CD4-positive, alpha-beta T cell treated with Interleukin-17A for 4 hours (primary cell): Measurements from ENCODE around the gene MOGAT3.

Experiments used
- DNase-seq: peaks from one replicate; pipeline ENCODE4 v3.0.0-alpha.2; 2020; ENCODE audit warnings: mixed read lengths

MOGAT3 gene

DNA sequence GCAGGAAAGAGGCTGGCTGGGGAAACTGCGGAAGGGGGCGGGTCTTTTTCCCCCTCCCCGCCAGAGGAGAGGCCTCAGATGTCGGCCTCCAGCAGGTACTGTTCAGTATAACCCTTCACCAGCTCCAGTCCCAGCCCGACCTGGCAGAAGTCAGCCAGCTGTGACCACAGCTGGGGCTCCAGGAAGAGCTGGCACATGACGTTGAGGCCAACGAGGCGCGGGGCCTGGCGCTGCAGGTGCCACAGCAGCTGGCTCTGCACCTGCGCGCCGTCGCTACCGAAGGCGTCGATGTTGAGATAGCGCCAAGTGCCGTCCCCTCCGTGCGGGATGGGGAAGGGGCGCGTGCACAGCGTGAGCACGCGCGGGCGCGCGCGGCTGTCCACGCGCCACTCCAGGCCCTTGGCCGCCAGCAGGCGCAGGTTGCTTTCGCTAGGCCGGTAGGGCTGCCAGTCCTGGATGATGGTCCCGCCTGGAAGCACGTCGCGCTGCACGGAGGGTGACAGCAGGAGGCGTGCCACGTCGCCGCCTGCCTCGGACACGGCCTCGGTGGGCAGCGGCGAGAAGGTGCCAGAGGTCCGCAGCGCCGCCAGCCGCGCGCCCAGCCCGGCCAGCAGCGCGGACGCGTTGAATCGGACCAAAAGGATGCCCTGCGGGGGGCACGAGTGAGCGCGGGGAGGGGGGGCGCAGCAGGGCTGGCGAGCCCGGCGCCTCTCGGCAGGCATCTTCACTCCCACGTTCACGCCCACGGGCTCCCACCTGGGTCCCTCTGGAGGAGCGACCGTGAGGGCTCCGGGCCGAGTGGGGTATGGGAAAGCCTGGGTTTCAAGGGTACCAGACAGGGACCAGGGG lies 28.6 kb downstream of the MOGAT3 start:
- no peak for DNase-seq

DNA sequence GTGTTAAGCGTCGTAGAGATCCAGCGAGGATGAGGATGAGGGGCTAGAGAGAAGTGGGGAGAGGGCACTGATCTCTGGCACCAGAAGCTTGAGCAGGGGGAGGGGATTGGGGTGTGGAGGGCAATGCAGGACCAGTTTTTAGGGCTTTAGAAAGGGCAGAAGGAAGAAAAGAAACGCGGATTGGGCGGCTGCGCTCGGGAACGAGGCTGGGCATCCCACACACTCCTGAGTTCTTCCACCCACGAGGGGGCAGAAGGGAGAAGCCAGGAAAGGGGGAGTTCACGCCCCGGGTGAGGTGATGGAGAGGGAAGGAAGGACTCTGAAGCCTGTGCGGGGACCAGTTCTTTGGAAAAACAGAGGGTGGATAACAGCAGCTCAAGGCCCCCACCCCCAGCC lies 29.4 kb downstream of the MOGAT3 start:
- no peak for DNase-seq

DNA sequence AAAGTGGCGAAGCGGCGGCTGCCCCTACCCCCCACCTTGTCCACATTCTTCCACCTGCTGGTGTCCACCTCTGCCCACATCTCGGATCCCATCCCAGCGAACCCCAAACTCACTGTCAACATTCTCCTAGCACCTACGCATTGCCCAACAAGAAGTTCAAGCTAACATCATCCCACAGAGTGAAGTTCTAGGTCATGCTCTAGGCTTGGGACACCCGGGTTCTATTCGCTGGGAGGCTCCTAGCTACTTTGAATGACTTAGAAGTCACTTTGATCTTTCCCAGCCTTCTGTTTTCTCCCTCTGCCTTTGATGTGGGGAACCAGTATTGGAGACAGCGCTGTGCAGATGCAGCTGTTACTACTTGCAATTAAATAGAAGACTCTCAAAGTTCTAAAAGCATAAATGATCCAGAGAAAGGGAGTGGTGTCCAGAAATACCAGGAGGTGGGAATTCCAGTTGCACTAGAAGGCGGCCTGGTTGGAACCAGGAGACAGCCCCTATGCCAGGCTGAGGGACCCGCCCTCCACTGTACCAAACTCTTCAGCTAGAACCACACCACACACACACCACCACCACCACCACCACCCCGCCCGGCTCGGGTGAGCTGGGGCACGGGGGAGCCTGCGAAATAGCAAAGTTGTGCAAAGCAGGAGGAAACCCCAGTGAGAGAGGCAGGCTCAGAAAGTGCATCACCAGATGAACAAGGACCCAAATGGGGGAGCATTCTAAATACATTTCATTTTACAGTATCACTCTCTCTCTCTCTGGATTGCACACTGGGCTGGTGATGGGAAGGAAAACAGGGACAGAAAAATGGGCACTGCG lies 30.0 kb downstream of the MOGAT3 start:
- no peak for DNase-seq

DNA sequence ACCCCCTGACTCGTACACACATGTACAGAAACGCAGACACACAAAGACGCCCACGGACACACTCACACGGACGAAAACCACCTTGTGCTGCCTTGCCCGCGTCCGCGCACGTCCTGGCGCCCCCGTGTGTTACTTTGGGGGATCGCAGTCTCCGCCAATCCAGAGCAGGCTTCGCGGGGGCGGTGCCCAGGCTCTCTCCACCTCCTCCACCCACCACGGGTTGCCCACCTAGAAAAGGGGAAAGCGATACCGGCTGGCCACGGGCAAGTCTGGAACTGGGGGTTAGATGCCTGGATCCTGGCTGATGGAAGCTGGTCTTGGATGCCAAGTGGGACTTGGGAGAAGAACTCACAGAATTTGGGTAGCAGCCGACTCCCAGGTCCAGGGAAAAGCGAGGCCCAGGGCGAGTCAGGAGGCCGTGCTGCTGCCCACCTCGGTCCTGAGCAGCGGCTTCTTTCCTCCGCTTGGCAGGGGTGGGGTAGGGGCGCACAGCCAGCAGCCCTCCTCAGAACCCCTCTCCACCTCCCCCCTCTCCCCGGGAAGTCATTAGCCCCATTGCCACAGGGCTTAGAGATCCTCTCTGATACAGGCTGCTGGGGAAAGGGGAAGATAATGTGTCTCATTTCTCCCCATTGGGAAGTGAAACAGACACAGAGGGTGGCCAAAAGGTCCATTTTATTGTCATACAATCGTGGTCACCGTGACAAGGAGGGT lies 30.8 kb downstream of the MOGAT3 start:
- peak; percentile 85 for DNase-seq

DNA sequence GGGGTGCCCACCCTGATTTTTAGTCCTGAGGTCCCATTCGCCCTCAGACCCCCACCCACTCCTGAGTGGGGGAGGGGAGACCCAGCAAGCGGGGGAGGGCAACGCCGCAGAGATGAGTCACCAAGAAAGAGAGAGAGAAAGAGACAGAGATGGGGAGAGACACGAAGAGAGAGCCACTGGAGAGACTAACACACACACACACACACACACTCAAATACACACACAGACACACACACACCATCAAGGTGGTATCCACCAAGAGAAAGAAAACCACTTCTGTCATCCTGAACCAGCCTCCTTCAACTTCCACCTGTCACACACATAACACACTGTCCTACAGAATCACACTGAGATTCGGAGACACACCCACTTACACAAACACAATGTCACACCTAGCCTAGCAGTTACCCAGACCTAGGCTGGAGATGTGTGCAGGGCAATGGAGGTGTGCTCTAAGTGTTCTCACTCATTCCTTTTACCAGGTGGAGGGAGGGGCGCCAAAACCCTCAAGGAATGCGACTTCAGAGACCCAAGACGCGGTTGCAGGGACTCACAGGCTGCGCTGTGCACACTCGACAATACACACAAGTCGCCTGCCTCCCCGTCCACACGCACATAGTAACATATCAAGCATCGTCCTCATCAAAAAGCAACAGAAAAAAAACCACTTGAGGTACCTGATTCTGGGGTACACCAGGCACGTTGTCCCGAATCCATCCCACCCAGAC lies 31.6 kb downstream of the MOGAT3 start:
- DNase-seq: no peak

DNA sequence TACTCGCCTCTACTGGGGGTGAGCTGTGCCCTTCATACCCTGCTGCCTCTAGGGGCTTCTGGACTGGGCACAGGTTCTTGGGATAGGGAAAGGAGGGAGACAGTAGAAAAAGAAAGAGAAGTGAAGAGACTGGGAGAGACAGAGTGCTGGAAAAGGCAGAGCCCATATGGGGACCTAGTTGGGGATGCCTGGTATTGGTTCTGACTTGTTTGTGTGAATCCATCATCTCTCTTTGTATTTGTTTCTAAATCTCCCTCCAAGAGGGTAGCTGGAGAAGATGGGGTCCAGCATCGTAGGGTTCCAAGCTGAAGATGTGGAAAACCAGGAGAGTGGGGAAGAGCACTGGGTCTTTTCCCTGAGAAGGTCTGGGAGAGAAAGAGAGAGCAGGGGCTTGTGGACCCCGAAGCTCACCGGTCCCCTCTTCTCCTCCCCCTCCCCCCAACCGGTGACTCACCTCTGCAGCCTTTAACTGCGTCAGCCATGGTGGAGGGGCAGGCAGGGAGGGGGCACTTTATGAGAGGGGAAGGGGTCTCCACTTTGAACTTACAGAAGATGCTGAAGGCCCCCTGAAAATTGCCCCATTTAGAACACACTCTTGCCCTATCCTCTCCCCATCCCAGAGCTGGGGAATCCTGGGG lies 32.3 kb downstream of the MOGAT3 start:
- DNase-seq: no peak

DNA sequence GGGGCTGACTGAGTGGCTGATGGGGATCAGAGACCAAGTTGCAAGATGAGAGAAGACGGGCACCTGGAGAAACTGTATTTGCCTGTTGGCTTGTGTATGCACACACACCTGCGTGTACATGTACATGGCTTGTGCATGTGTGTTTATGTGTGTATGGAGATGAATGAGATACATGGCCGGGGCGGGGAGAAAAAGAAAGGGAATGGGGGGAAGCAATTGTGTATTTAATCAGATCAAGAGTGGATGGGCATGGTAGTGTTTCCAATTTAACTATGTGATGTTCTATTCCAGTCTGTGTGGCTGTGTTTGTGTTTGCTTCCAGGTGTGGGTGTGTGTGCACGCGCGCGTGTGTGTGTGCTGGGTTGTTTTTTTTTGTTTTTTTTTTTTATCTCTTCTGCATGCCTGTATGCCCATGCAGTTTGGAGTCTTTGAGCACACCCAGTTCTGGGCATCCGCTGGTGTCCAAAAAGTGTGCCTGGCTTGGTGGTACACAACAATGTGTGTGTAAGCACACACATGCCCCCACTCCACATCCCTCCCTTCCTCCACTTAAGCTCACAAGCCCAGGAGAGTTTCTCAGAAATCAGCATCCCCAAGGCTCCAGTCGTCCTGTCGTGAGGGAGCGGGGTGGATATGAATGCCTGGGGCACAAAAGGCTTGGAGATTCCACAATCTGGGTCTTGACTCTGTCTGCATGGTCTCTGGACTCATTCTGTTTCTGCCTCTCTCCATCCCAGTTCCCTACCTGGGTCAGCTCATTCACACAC lies 33.0 kb downstream of the MOGAT3 start:
- no peak for DNase-seq

DNA sequence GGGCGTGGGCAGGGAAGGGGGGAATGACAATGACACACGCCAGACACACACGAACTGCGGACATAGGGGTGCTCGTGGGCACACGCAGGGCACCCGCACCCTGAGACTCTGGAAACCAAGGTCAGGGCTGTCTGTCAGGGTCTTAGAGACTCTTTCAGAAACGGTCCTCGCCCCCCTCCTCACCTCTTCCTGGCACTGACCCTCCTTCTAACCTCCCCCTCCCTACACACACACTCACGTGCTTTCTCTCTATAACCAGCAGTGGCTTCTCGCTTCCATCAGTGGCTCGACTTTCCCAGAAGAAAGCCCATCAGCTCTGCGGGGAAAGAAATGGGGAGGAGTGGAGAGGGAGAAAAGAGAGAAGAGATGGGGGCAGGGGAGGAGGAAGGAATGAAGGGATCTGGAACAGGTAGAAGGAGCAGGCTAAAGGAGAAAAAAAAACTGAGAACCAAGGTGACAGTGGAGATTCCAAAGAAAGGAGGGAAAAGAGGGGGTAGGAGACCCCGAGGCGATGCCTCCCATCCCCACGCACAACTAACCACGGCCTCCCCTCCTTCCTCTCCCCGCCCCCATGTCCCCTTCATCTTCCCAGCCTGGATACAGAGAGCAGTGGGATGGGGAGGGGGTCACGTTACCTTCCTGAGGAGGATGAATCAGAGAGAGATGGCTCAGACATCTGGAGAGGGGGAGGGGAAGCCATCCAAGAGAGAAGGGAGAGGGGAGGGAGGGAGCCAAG lies 33.8 kb downstream of the MOGAT3 start:
- no peak for DNase-seq

DNA sequence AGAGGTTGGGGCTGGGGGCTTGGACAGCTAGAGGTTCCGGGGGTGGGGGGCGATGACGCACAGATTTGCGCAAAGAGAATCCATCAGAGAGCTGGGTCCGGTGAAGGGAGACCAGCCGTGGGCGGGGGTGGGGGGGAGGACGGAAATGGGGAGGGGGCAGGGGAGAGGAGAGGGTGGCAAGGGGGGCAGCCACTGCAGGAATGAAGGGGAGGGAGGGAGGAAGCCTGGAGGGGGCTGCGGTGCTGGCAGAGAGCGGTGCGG lies 34.3 kb downstream of the MOGAT3 start:
- DNase-seq: no peak

DNA sequence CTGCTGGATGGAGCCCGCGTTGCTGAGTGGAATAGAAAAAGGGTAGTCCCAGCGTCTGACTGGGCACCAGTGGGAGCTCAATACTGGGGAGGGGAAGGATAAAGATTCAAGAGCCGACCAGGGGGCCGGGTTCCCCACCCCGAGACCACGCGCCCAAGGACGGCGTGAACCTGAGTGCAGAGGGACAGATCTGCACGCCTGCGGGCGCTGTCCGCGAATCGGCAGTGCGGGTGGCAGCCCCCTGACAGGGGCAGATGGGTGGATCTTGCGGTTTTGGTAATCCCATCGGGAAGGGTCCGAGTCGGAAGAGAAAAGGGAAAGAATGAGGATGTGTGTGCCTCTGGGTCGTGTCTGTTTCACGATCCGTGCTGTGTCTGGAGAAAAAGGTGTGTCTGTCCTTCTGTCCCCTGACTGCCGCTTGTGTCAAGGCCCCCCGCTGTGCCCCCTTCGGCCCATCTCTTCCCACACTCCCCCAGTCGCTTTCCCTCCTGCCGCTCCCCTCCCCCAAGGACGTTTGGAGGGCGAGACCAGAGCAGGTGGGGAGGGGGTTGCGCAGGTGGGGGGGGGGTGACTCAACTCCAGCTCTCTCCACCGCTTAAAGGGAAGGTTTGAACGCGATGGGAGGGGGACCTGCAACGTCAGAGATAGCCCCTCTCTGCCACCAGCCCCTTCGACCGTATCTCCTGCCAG lies 34.7 kb downstream of the MOGAT3 start:
- DNase-seq: no peak

DNA sequence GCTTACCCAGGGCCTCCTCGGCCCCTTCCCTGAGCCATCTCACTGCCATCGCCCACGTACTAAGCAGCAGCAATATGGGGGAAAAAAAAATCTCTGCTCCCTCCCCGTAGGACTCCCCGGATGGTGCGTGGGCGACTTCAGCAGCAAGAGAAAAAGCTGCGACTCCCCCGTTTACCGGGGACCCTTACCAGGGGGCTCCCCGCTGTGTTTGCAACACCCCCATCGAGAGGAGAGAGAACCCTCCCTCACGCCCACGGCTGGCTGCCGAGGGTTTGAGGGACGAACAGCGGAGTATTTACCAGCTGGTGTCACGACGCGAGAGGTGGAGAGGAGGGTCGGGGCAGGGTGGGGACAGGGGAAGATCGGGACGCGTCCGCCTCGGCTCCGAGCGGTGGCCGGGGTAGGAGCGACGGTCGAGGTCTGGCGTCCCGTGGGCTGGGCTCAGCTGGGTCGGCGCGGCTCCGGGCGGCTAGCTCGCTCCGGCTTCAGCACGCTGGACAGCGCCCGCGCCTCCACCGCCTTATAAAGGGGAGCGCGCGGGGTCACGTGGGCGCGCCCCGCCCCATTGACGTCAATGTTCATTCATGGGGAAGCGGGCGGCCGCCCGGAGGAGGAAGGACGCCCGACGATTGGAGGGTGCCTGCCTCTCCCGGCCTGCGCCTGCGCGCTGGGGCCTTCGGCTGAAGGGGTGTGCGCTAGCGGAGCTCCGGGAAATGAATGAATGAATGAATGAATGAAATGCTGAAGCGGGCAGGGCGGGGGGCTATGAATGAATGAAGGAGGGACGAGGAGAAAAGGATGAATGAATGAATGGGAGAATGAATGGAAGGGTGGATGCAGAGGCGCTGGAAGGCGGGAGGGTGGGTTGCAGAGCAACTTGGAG lies 35.5 kb downstream of the MOGAT3 start, which contains the start of gene VGF:
Gene VGF, minus strand, starts transcription at position 495 of the 883 bp plus-strand sequence. CDS start 726 bp downstream, outside the sequence.
- DNase-seq: peak; percentile 94

DNA sequence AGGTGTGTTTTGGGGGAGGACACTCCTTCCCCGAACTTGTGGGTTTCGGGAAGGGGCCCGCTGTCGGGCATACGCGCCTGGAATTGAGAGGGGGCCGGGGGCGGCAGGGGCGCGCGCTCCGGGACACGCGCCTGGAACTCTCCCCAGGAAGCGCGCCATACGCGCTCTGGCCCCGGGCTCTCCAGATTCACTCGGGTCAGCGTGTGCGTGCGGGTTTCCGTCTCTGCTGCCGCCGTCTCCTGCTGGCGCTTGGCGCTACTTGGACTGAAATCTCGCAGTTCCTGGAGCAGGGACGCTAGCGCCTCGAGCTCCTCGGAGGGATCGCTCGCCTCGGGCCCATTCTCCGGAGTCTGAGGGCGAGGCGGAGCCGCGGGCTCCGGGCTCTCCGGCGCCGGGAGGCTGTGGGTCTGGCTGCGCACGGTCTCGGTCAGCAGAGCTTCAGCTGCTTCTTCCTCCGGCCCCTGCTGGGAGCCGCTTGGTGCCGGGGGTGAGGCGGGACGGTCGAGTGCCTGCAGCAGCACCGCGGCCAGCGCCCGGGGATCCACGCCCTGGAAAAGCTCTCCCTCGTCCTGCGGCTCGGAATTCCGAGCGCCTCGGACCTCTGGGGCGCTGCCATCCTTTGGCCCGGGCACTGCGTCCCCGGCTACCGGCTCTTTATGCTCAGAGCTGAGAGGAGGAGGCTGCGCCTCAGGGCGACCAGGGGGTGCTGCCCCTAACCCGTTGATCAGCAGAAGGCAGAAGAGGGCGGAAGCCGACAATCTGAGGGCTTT lies 36.6 kb downstream of the MOGAT3 start:
- peak; percentile 25 for DNase-seq

DNA sequence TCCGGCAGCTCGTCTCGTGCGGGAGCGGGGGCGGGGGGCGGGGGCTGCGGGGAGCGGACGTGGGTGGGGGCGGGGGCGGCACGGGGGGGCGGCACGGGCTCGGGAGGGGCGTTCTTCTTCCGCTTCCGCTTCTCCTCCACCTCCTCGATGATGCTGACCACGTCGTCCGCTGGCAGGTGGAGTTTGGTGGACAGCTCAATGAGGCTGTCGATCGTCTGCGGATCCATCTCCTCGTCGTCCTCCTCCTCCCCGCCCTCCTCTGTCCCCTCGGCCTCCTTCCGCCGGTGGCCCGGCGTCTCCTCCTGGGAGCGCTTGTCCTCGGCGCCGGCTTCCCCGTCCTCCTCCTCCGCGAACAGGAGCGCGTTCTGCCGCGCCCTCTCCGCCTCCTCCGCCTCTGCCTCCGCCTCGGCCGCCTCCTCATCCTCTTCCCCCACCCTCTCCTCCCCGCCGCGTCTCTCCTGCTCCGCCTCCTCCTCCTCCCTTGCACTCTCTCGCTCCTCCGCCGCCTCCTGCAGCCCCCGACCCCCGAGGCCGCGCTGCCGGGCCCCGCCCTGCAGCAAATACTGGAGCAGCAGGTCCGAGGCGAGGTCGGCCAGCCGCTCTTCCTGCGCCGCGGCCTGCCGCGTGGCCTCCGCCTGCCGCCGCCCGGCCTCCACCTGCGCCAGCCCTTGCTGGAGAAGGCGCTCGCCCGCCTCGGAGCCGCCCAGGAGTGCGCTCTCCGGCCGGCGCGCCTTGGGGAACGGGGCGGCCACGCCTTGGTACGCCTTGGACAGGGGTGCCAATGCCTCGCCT lies 37.4 kb downstream of the MOGAT3 start:
- DNase-seq: peak; percentile 62

DNA sequence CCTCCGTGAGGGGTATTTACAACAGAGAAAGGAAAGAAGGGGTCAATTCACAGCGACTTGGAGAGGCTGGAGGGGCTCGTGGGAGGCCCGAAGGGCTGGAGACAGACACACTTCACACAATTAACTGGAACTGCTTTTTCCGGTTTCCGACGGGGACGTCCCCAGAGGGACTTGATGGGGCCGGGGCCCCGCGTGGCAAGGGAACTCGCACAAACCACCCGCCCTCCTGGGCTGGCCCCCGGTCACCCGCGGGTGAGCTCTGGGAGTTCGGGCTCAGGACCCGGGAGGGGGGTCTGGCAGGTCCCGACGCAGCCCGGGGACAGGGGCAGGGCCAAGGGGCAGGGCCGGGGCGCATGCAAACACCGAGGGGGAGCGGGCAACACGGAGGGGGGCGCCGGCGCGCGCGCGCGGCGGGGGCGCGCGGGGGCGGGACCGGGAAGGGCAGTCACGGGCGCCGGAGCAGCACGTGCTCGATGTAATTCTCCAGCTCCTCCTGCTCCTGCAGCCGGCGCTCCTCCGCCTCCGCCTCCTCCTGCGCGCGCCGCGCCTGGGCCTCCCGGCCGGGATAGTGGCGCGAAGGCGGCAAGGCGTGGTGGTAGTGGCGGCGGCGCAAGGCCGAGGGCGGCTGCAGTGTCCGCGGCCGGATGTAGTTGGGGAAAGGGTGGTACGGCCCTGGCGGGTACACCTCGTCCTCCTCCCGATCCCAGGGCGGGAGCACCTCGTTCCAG lies 38.1 kb downstream of the MOGAT3 start:
- no peak for DNase-seq

DNA sequence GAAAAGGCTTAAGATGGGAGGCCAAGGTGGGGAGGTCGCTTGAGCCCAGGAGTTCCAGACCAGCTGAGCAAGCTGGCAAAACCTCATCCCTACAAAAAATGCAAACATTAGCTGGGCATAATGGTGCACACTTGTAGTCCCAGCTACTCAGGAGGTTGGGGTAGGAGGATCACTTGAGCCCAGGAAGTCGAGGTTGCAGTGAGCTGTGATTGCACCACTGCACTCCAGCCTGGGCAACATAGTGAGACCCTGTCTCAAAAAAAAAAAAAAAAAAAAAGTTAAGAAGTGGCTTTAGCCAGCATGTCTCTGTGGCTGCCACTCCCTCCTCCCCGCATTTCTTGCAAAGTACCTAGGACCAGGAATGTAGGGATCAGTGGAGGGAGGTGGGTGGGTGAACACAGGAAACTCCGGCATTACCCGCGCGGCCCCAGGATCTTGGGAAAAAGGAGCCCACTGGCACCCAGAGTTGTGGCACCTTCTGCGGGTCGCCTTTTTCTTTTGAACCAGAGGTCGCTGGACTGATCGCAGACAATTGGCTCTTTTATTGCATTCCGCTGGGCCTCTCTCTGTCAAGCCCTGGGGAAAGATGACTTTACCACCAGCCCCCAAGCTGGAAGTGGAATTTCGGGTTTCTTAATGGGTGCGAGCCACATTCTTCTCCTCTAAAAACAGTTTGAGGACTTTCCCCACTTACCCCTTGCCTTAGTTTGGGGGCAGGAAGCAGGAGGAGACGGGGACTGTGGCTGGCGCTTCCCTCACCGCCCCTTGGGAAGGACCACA lies 39.0 kb downstream of the MOGAT3 start:
- DNase-seq: no peak

DNA sequence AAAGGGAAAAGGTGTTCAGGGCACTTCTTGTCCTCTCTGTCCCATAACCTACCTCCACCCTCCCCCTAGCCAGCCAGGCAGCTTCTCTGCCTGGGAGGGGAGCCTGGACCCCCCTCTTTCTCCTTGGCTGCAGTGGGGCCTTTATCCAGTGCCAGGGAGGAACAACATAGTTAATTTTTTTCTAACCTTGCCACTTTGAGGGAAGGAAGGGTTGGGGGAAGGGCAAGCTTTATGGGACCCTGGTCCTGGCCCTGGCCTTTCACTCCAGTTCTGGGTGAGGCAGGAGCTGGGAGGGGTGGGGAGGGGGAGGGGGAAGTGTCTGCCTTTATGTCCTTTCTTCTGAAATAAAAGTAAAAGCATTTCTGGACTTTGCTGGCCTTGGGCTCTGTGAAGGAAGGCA lies 39.9 kb downstream of the MOGAT3 start:
- DNase-seq: no peak
